Panc1 (cell line): ENCODE results near the gene PCED1A. TPM values are rescaled to one million over a fixed set of nuclear protein-coding genes. Genes with fewer than 3 reads are reported as not detected.
A peak's percentile ranks its signal among the peaks of the same experiment; 100 is the strongest.

Experiments used
- ATAC-seq: fragments of 200-7000 bp; cut with Tn5 transposase; 2 replicates; pipeline ENCODE4 v1.9.1; 2020; ENCODE audit warnings: mild to moderate bottlenecking, moderate library complexity
- BruUV-seq: library from RNA; stranded (reverse); fragments of 400-500 nt; replicated peaks from 2 replicates; lab custom pipeline; 2021; lab: Mats Ljungman, UMichigan
- CTCF ChIA-PET: fragments of 300-600 bp; sonication (Branson Sonifier 250); formaldehyde crosslinking; loops from one replicate; lab custom pipeline; 2022; ENCODE audit warnings: antibody characterized with exemption; lab: Charles Lee
- POLR2A ChIA-PET: fragments of 300-600 bp; sonication (Branson Sonifier 250); formaldehyde crosslinking; loops from one replicate; lab custom pipeline; 2022; ENCODE audit warnings: antibody characterized with exemption; lab: Charles Lee
- DNase-seq: peaks from one replicate; pipeline ENCODE4 v3.0.0-alpha.2; 2010; ENCODE audit warnings: low read depth, low spot score
- H3K27ac ChIP-seq: 2 replicates; pipeline ENCODE4 v1.5.1; 2011; ENCODE audit warnings: mild to moderate bottlenecking, low read length, inconsistent platforms
- H3K27me3 ChIP-seq: fragments of 200-500 bp; sonication (Bioruptor generic); 2 replicates; pipeline ENCODE4 v1.6.0; 2014; ENCODE audit warnings: low read length, inconsistent platforms; ENCODE audit not compliant: control insufficient read depth, insufficient read depth
- H3K36me3 ChIP-seq: fragments of 200-500 bp; sonication (Bioruptor generic); 2 replicates; pipeline ENCODE4 v1.5.1; 2014; ENCODE audit warnings: inconsistent platforms, mild to moderate bottlenecking, low read length, moderate library complexity; ENCODE audit not compliant: control insufficient read depth, insufficient read depth
- H3K4me1 ChIP-seq: 2 replicates; pipeline ENCODE4 v1.5.1; 2011; ENCODE audit warnings: inconsistent platforms, mild to moderate bottlenecking, low read length, moderate library complexity; ENCODE audit not compliant: control insufficient read depth, insufficient read depth
- H3K4me3 ChIP-seq, 2 experiments: 2 replicates each; pipeline ENCODE4 v1.5.1; 2011 to 2012; ENCODE audit warnings: low read depth in 2 of 2, low read length in 2 of 2, mild to moderate bottlenecking in 2 of 2, inconsistent platforms in 1 of 2, moderate library complexity in 1 of 2
- H3K9me3 ChIP-seq: fragments of 200-500 bp; sonication (Bioruptor generic); 2 replicates; pipeline ENCODE4 v1.5.1; 2014; ENCODE audit warnings: low read depth, mild to moderate bottlenecking, inconsistent platforms, low read length, moderate library complexity; ENCODE audit not compliant: control insufficient read depth, insufficient read depth
- CTCF ChIP-seq: fragments of 450-650 bp; IDR thresholded peaks from 2 replicates; pipeline ENCODE4 v1.5.1; 2017; ENCODE audit warnings: mild to moderate bottlenecking
- POLR2AphosphoS5 ChIP-seq: IDR thresholded peaks from 2 replicates; pipeline ENCODE4 v1.6.1; 2012; ENCODE audit warnings: mild to moderate bottlenecking, low read depth, low read length, moderate library complexity
- SIN3A ChIP-seq: IDR thresholded peaks from 2 replicates; pipeline ENCODE4 v1.6.1; 2012; ENCODE audit warnings: low read depth, mild to moderate bottlenecking, low read length, moderate library complexity, borderline replicate concordance; ENCODE audit not compliant: insufficient read depth
- TCF7L2 ChIP-seq: IDR thresholded peaks from 2 replicates; pipeline ENCODE4 v1.6.1; 2011; ENCODE audit warnings: mild to moderate bottlenecking, low read depth, low read length, inconsistent platforms
- in situ Hi-C: cut with HindIII; loops from 2 replicates; pipeline ENCODE4 v1.10.0; 2016; ENCODE audit warnings: low sequenced_read_pairs, low pct_unique_long_range_greater_than_20kb
- intact Hi-C: fragments of 100-400 bp; cut with micrococcal nuclease; formaldehyde crosslinking; loops from one replicate; pipeline ENCODE4 v1.10.0; 2022; ENCODE audit not compliant: unreplicated experiment
- total RNA-seq: library from RNA; stranded (reverse); gene quantifications from one replicate; pipeline ENCODE4 v1.2.1, GENCODE V29; 2021; ENCODE audit not compliant: unreplicated experiment
- TF ChIP-seq, protein P1 (sequence below), 2 experiments: IDR thresholded peaks; 2 replicates each; pipeline ENCODE4 v1.6.1; 2011 to 2012; ENCODE audit warnings: low read depth in 2 of 2, control low read depth in 1 of 2, low read length in 1 of 2, mild to moderate bottlenecking in 1 of 2, moderate library complexity in 1 of 2; ENCODE audit not compliant: insufficient read depth in 1 of 2

PCED1A gene
- total RNA-seq, 1 experiment from 2014 or later = 42.1 TPM

DNA sequence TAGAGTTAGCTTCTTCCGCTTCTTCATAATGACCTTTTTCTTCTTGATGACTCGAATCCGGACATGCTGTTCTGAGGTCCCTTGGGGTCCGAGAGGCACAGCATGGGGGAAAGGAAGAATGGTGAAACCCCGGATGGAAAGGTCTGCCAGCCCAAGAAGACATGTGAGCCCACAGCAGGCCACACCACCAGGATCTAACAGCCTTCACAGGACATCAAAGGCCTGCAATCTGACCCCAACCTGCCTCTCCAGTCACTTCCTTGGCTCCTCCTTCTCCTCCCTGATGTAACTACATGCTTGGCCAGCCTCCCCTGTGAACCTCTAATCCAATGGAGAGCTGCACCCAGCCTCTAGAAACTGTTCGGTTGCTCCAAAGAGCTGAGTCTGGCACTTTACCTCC is 41.6 kb downstream of the PCED1A start:
- H3K27me3 ChIP-seq = peaks cover 16% of the 10 kb centered on the region; the same call in 1 of the 2 replicates
- 0 out of 2 replicates have a peak, but pooled peaks have one; percentile 32 for ATAC-seq

GRCh38 chr20:2798095-2798805 is 42.2 kb downstream of the PCED1A start:
- H3K27me3 ChIP-seq = peaks cover 17% of the 10 kb centered on the region; the same call in 1 of the 2 replicates
- CTCF ChIA-PET = no interaction called here
- H3K9me3 ChIP-seq = no peaks in the 10 kb centered on the region
- H3K4me1 ChIP-seq = no peaks in the 10 kb centered on the region; the same call in 1 of the 2 replicates
- H3K27ac ChIP-seq = no peak overlapping the region
- TF ChIP-seq SIN3A (no peak), CTCF (no peak), TCF7L2 (no peak), POLR2AphosphoS5 (no peak)
- TF ChIP-seq, protein P1, sequence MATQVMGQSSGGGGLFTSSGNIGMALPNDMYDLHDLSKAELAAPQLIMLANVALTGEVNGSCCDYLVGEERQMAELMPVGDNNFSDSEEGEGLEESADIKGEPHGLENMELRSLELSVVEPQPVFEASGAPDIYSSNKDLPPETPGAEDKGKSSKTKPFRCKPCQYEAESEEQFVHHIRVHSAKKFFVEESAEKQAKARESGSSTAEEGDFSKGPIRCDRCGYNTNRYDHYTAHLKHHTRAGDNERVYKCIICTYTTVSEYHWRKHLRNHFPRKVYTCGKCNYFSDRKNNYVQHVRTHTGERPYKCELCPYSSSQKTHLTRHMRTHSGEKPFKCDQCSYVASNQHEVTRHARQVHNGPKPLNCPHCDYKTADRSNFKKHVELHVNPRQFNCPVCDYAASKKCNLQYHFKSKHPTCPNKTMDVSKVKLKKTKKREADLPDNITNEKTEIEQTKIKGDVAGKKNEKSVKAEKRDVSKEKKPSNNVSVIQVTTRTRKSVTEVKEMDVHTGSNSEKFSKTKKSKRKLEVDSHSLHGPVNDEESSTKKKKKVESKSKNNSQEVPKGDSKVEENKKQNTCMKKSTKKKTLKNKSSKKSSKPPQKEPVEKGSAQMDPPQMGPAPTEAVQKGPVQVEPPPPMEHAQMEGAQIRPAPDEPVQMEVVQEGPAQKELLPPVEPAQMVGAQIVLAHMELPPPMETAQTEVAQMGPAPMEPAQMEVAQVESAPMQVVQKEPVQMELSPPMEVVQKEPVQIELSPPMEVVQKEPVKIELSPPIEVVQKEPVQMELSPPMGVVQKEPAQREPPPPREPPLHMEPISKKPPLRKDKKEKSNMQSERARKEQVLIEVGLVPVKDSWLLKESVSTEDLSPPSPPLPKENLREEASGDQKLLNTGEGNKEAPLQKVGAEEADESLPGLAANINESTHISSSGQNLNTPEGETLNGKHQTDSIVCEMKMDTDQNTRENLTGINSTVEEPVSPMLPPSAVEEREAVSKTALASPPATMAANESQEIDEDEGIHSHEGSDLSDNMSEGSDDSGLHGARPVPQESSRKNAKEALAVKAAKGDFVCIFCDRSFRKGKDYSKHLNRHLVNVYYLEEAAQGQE (IDR thresholded peaks at IDR 0.05; ENCODE audit: insufficient read depth in 1 of 2, low read depth in 2 of 2, low read length in 1 of 2) = no peak
- intact Hi-C loops = no loop called here
- no peaks in the 10 kb centered on the region for H3K36me3 ChIP-seq
- DNase-seq (no peak), ATAC-seq (no peak)
- in situ Hi-C loops = no loop called here
- BruUV-seq = no TSS peak
- POLR2A ChIA-PET = no interaction called here
- H3K4me3 ChIP-seq = no peak overlapping the region

More for the DNA sequence above, 41.6 kb downstream of the PCED1A start:
- H3K27ac ChIP-seq = no peak overlapping the region
- DNase-seq = no peak
- no peaks in the 10 kb centered on the region; the same call in 1 of the 2 replicates for H3K4me1 ChIP-seq
- no peak for TF ChIP-seq CTCF
- 0 out of 2 replicates have a peak, but pooled peaks have one; percentile 11 for TF ChIP-seq TCF7L2
- ChIA-PET POLR2A (no interaction called here), CTCF (no interaction called here)
- intact Hi-C loops (no loop called here), in situ Hi-C loops (no loop called here)
- no TSS peak for BruUV-seq
- no peaks in the 10 kb centered on the region for H3K36me3 ChIP-seq
- no peaks in the 10 kb centered on the region for H3K9me3 ChIP-seq
- H3K4me3 ChIP-seq = no peak overlapping the region
